ENCODE data around the gene DPP8.

DPP8 gene

GRCh38 chr15:65411465-65412071 lies 105.9 kb downstream of the DPP8 start:
- intact Hi-C loops (cut with micrococcal nuclease): no loop called here
- Mint-ChIP-seq H3K36me3 (ENCODE audit: low read depth) (no peaks in the 10 kb centered on the region), H3K27ac (no peak overlapping the region), H3K4me1 (ENCODE audit: low read depth) (peaks cover 6% of the 10 kb centered on the region), H3K27me3 (peaks cover 21% of the 10 kb centered on the region), H3K9me3 (no peaks in the 10 kb centered on the region), H3K4me3 (no peak overlapping the region)

- intact Hi-C loops (cut with micrococcal nuclease): no loop called here
- Mint-ChIP-seq H3K4me1 (ENCODE audit: low read depth) (peaks cover 6% of the 10 kb centered on the region), H3K9me3 (no peaks in the 10 kb centered on the region), H3K36me3 (ENCODE audit: low read depth) (no peaks in the 10 kb centered on the region), H3K4me3 (no peak overlapping the region), H3K27me3 (peaks cover 19% of the 10 kb centered on the region), H3K27ac (no peak overlapping the region)
Observed at GRCh38 chr15:65410972-65411371, 106.5 kb downstream of the DPP8 start.

- no peaks in the 10 kb centered on the region for H3K9me3 Mint-ChIP-seq
- H3K27me3 Mint-ChIP-seq: peaks cover 18% of the 10 kb centered on the region
- H3K36me3 Mint-ChIP-seq (ENCODE audit: low read depth): no peaks in the 10 kb centered on the region
- H3K4me3 Mint-ChIP-seq: no peak overlapping the region
- H3K4me1 Mint-ChIP-seq (ENCODE audit: low read depth): peaks cover 6% of the 10 kb centered on the region
- no peak overlapping the region for H3K27ac Mint-ChIP-seq
- intact Hi-C loops (cut with micrococcal nuclease): no loop called here
Observed at GRCh38 chr15:65410036-65410435, 107.5 kb downstream of the DPP8 start.

DNA sequence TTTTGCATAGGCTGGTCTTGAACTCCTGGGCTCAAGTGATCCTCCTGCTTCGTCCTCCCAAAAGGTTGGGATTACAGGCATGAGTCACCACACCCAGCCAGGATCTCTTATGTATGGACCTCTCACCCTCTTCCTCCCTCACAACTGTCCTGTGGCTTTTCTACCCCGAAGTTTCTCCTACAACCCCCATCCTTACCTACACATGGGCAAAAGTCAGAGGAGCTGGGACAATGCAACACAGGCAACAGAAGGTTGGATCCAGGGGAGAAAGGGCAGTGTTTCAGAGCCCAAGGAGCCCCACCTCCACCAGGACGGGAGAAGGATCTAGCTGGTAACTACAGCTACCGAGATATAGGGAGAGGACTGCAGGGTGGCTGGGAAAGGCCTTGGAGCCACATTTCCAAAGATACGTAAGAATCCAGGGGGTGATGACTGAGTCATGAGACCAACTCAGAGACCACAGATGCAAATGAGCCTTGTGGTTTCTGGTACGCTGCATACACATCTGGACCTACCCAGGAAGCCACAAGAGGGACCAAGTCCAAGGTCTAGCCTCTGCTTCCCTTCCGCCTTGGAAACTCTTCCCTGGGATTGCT lies 108.4 kb downstream of the DPP8 start:
- no peaks in the 10 kb centered on the region for H3K36me3 Mint-ChIP-seq (ENCODE audit: low read depth)
- intact Hi-C loops (cut with micrococcal nuclease): no loop called here
- H3K27ac Mint-ChIP-seq: no peak overlapping the region

DNA sequence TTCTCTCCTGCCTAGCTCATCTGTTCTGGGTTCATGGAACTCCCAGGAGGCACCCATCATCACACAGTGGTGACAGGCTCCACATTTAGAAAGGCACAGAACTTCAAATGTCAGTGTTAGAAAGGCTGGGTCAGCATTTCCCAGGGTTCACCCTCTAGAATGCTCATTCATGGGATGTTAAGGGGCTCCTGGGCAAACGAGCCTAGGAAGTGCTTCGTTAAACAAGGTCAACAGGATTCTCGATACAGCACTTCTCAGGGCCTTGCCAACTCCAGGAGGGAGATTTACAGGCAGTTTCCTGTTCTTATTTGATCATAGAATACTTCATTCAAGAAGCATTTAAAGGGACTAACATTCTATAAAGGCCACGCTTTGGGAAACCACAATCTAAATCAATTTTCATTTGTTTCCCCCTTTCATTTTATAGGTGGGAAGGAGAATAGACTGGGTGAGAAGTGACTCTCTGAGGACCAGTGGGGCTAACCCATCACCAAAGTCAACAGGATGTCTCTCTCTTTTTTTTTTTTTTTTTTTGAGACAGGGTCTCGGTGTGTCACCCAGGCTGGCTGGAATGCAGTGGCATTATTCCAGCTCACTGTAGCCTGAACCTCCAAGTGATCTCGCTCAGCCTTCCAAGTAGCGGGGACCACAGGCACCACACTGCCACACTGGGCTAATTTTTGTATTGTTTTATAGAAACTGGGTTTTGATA lies 109.0 kb downstream of the DPP8 start:
- Mint-ChIP-seq H3K4me1 (ENCODE audit: low read depth) (peaks cover 6% of the 10 kb centered on the region), H3K36me3 (ENCODE audit: low read depth) (no peaks in the 10 kb centered on the region), H3K27me3 (peaks cover 19% of the 10 kb centered on the region), H3K4me3 (no peak overlapping the region), H3K27ac (no peak overlapping the region), H3K9me3 (no peaks in the 10 kb centered on the region)
- intact Hi-C loops (cut with micrococcal nuclease): no loop called here

More for the DNA sequence above, 108.4 kb downstream of the DPP8 start:
- H3K4me1 Mint-ChIP-seq (ENCODE audit: low read depth): peaks cover 6% of the 10 kb centered on the region
- H3K4me3 Mint-ChIP-seq: no peak overlapping the region
- H3K9me3 Mint-ChIP-seq: no peaks in the 10 kb centered on the region
- peaks cover 15% of the 10 kb centered on the region for H3K27me3 Mint-ChIP-seq

DNA sequence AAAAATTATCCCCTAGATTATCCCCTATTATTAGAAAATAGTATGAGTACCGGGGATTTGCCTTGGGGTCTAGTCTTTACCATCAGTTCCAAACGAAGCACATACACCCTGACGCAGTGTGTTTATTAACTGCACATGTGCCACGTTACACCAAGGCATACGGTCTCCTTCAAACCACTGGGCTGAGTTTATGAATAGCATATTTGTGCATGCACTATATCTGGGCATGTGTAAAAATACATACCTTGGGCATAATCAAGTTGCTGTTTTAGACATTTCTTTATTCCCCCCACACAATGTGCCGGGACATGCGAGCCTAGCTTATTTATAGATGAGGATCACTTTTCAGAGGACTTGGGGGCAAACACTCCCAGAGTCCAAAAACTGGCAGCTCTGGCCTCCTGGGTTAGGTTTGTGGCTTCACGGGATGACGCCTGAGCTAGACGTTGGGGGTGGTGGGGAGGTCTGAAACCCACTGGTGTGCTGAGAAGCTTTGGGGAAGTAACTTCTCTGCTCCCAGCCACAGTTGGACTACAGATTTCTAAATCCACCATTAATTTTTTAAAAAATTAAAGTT lies 111.0 kb downstream of the DPP8 start:
- H3K27me3 Mint-ChIP-seq: peaks cover 22% of the 10 kb centered on the region
- peaks cover 6% of the 10 kb centered on the region for H3K4me1 Mint-ChIP-seq (ENCODE audit: low read depth)
- intact Hi-C loops (cut with micrococcal nuclease): no loop called here
- no peaks in the 10 kb centered on the region for H3K36me3 Mint-ChIP-seq (ENCODE audit: low read depth)
- H3K4me3 Mint-ChIP-seq: no peak overlapping the region
- H3K27ac Mint-ChIP-seq: no peak overlapping the region
- no peaks in the 10 kb centered on the region for H3K9me3 Mint-ChIP-seq

DNA sequence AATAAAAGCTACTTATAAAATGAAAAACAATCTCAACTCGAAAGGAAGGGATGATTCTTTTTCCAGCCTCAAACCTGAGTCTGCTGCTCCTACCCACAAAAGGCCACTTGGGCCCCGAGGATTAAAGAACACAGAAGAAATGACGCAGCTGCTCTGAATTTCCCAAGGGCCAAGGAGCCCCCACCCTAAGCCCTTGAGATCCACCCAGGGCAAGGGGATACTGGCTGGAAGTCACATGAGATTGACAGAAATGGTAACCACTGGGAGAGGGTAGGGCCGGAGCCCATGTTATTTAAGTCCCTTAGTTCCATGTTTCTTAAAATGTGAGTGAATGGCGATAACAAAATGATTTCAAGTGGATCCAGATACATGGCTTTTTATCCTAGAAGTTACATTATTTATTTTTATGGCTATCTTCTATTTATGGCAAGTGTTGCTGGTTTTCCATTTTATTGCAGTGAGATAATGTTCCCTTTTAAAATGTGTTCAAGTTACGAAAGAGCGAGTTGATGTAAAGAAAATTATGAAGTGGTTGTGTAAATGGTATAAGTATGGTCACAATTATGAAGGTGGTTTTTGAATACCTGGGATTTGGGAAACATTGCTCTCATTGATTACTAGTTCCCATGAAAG lies 111.6 kb downstream of the DPP8 start:
- H3K36me3 Mint-ChIP-seq (ENCODE audit: low read depth): no peaks in the 10 kb centered on the region
- H3K4me3 Mint-ChIP-seq: no peak overlapping the region
- peaks cover 6% of the 10 kb centered on the region for H3K4me1 Mint-ChIP-seq (ENCODE audit: low read depth)
- intact Hi-C loops (cut with micrococcal nuclease): no loop called here
- H3K27ac Mint-ChIP-seq: no peak overlapping the region
- H3K9me3 Mint-ChIP-seq: no peaks in the 10 kb centered on the region
- peaks cover 26% of the 10 kb centered on the region for H3K27me3 Mint-ChIP-seq

GRCh38 chr15:65404186-65404872 lies 113.2 kb downstream of the DPP8 start:
- peaks cover 30% of the 10 kb centered on the region for H3K27me3 Mint-ChIP-seq
- intact Hi-C loops (cut with micrococcal nuclease): loop anchor here (5.0 kb wide), 1 partner anchor 87 kb away; no protein-coding TSS in a partner anchor
- H3K4me3 Mint-ChIP-seq: no peak overlapping the region
- H3K4me1 Mint-ChIP-seq (ENCODE audit: low read depth): peaks cover 5% of the 10 kb centered on the region
- H3K27ac Mint-ChIP-seq: no peak overlapping the region
- no peaks in the 10 kb centered on the region for H3K36me3 Mint-ChIP-seq (ENCODE audit: low read depth)
- H3K9me3 Mint-ChIP-seq: no peaks in the 10 kb centered on the region

DNA sequence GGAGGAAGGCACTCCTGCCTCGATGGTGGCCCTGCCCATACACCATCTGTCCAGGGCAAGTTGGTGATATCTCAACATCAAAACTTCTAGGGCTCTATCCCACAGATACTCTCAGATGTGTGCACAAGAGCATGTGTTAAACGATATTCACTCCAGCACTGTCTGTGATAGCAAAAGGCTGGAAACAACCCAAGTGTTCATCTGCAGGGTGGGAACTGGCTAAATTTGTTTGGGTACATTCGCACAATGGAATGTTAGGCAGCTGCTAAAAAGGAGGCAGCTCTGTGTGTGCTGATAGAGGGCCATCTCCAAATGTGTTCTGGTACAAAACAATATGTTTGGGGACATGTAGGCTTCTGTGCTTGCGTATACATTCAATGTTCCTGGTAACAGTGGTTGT lies 114.5 kb downstream of the DPP8 start:
- intact Hi-C loops (cut with micrococcal nuclease): loop anchor here (5.0 kb wide), 1 partner anchor 86 kb away; no protein-coding TSS in a partner anchor
- Mint-ChIP-seq H3K27ac (no peak overlapping the region), H3K4me3 (no peak overlapping the region), H3K27me3 (peaks cover 38% of the 10 kb centered on the region), H3K4me1 (ENCODE audit: low read depth) (no peaks in the 10 kb centered on the region), H3K36me3 (ENCODE audit: low read depth) (no peaks in the 10 kb centered on the region), H3K9me3 (no peaks in the 10 kb centered on the region)

DNA sequence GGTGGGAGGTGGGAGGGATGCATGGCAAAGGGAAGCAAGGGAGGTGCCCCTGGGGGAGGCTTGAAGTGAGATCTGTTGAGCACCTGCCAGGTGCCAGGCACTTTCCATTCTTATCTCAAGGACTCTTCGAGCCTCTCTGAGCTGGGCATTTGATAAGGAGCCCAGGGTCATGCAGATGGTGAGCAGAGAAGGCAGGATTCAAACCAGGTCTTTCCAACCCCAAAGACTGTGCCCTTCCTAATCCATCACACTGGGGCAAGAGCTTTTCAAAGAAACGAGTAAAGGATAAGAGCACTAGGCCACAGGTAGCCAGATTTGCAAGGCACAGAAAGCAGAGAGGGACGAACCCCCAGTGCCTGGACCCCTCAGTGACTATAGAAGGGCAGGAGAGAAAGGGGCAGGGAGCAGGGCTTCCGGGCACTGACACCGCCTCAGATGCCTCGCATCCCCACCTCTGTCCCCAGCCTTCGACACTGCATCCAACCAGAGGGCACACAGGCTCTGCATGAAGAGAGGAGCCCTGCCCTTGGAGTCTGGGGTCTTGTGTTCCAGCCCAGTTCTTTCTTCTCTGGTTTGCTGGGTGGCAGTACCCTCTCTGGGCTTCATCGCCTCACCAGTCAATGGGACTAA lies 115.8 kb downstream of the DPP8 start:
- no peaks in the 10 kb centered on the region for H3K9me3 Mint-ChIP-seq
- no peak overlapping the region for H3K27ac Mint-ChIP-seq
- H3K36me3 Mint-ChIP-seq (ENCODE audit: low read depth): no peaks in the 10 kb centered on the region
- peaks cover 46% of the 10 kb centered on the region for H3K27me3 Mint-ChIP-seq
- peaks cover 3% of the 10 kb centered on the region for H3K4me1 Mint-ChIP-seq (ENCODE audit: low read depth)
- no peak overlapping the region for H3K4me3 Mint-ChIP-seq
- intact Hi-C loops (cut with micrococcal nuclease): loop anchor here (5.0 kb wide), 1 partner anchor 84 kb away; no protein-coding TSS in a partner anchor

GRCh38 chr15:65400760-65401610 lies 116.5 kb downstream of the DPP8 start:
- peaks cover 53% of the 10 kb centered on the region for H3K27me3 Mint-ChIP-seq
- H3K9me3 Mint-ChIP-seq: no peaks in the 10 kb centered on the region
- intact Hi-C loops (cut with micrococcal nuclease): loop anchor here (5.0 kb wide), 1 partner anchor 84 kb away; no protein-coding TSS in a partner anchor
- H3K36me3 Mint-ChIP-seq (ENCODE audit: low read depth): no peaks in the 10 kb centered on the region
- no peak overlapping the region for H3K27ac Mint-ChIP-seq
- H3K4me1 Mint-ChIP-seq (ENCODE audit: low read depth): peaks cover 10% of the 10 kb centered on the region
- H3K4me3 Mint-ChIP-seq: no peak overlapping the region

DNA sequence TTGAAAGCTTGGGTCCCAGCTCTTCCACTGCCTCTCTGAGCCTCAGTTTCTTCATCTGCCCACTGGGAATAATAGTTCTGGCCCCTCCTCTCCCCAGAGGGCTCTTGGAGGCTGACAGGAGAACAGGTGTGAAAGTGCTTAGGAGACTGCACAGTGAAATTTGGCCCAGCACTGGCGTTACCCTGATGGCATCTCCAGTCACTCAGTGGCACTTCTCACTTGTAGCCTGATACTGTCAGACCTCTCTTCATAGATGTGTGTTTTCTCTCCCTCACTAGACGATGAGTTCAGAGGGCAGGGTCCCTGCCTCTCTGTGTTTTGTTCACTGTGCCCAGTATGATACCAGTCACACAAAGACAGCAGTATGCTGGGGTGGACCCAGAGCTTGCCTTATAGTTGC lies 117.5 kb downstream of the DPP8 start:
- Mint-ChIP-seq H3K36me3 (ENCODE audit: low read depth) (no peaks in the 10 kb centered on the region), H3K27me3 (peaks cover 61% of the 10 kb centered on the region), H3K27ac (no peak overlapping the region), H3K9me3 (no peaks in the 10 kb centered on the region), H3K4me1 (ENCODE audit: low read depth) (peaks cover 10% of the 10 kb centered on the region), H3K4me3 (no peak overlapping the region)
- intact Hi-C loops (cut with micrococcal nuclease): loop anchor here (5.0 kb wide), 1 partner anchor 83 kb away; no protein-coding TSS in a partner anchor

Measured in dendritic cell treated with granulocyte-macrophage colony-stimulating factor and Interleukin-4, amounts not matched to agents 40 ng/mL and 50 ng/mL, for 4 days (primary cell).